ENCODE measurements around the gene CSMD2.

DNA sequence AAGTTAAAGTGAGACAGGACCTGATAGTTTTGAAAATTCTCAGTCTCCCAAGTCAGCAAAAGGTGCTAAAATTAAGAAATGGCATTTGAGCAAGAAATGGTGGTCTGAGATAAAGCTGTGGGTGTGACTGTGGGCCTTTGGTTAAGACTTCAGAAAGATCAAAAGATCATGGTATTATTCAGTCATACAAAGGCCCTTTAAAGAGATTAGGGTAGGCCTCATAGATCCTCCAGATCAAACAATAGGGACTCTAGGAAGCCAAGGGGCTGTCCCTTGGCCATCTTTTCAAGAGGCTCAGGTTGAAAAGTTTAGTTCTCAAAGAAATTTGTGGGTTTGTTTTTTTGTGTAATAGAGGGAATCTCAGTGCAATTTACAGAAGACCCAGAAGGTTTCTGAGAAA lies 292.8 kb downstream of the CSMD2 start:
- TF ChIP-seq EZH2 (IDR thresholded peaks at IDR 0.05; ENCODE audit: borderline replicate concordance, low read depth, low read length, severe bottlenecking) = no peak
- TF ChIP-seq, protein P1, sequence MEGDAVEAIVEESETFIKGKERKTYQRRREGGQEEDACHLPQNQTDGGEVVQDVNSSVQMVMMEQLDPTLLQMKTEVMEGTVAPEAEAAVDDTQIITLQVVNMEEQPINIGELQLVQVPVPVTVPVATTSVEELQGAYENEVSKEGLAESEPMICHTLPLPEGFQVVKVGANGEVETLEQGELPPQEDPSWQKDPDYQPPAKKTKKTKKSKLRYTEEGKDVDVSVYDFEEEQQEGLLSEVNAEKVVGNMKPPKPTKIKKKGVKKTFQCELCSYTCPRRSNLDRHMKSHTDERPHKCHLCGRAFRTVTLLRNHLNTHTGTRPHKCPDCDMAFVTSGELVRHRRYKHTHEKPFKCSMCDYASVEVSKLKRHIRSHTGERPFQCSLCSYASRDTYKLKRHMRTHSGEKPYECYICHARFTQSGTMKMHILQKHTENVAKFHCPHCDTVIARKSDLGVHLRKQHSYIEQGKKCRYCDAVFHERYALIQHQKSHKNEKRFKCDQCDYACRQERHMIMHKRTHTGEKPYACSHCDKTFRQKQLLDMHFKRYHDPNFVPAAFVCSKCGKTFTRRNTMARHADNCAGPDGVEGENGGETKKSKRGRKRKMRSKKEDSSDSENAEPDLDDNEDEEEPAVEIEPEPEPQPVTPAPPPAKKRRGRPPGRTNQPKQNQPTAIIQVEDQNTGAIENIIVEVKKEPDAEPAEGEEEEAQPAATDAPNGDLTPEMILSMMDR (IDR thresholded peaks at IDR 0.05; ENCODE audit: borderline replicate concordance, extremely low read depth, low read length, poor library complexity, severe bottlenecking) = no peak
